UCSD-AML1 (cell line): ENCODE results near the gene PTGES3L.
"Not testable (repeated sequence)": the region's sequence is repeated elsewhere in the genome, so short reads cannot be mapped to it uniquely, and the experiment has no call there.

Source experiments
- DNase-seq: peaks from one replicate; lab custom pipeline; 2025; ENCODE audit not compliant: unreplicated experiment; lab: John Stamatoyannopoulos, UW

Gene PTGES3L

GRCh38 chr17:42920922-42921321 is 59.0 kb downstream of the PTGES3L start:
- no peak for DNase-seq

GRCh38 chr17:42920106-42920900 is 59.6 kb downstream of the PTGES3L start:
- no peak for DNase-seq

GRCh38 chr17:42919522-42920077 is 60.3 kb downstream of the PTGES3L start:
- not testable (repeated sequence) for DNase-seq

DNA sequence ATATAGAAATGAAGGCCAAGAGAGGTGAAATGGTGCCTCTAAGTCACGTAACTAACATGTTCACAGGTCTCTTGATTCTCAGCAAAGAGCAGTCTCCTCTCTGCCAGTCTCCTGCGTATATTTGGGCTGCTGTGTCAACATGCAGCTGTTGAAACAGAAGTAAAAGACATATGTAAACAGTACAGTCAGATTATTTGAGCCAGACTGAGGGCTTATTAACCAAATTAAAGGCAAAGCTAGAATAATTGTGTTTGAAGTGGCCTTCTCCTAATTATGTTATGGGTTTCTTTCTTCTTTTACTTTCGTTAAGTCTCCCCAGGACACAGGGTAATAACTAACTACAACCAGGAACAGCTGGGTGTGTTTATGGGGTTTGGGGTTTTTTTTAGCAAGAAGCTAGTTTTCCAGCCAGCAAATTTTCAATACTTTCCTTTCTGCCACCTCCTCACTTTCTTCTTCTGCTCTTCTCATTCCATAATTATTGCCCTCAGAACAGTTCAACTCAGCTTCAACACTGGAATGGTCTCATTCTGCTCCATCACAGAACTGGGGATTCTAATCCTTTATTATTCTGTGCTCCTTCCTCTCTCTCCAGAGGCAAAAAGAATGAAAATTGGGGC is 60.9 kb downstream of the PTGES3L start:
- no peak for DNase-seq
